ENCODE measurements around the gene RIMKLB.
A peak's percentile ranks its signal among the peaks of the same experiment; 100 is the strongest.

Gene RIMKLB

GRCh38 chr12:8697476-8698131 lies at the start of gene RIMKLB:
Gene RIMKLB, plus strand, starts transcription at chr12:8697991. Its CDS starts 15,876 bp downstream, at chr12:8713867.
- peak; percentile 90 for DNase-seq

- no peak for DNase-seq
Observed at GRCh38 chr12:8648576-8649205, 49.1 kb upstream of the RIMKLB start.

GRCh38 chr12:8655421-8655820 lies 42.4 kb upstream of the RIMKLB start:
- no peak for DNase-seq

GRCh38 chr12:8658346-8658745 lies 39.4 kb upstream of the RIMKLB start:
- DNase-seq: no peak

- DNase-seq: no peak
Observed at GRCh38 chr12:8661016-8661415, 36.8 kb upstream of the RIMKLB start.

- DNase-seq: no peak
Observed at GRCh38 chr12:8661751-8662150, 36.0 kb upstream of the RIMKLB start.

GRCh38 chr12:8662593-8662992 lies 35.2 kb upstream of the RIMKLB start, which contains the start of gene MFAP5:
Gene MFAP5, minus strand, starts transcription at chr12:8662826. Its CDS starts 722 bp downstream, at chr12:8662104.
- peak; percentile 56 for DNase-seq

GRCh38 chr12:8664228-8664913 lies 33.4 kb upstream of the RIMKLB start:
- peak; percentile 80 for DNase-seq

- no peak for DNase-seq
Observed at GRCh38 chr12:8665759-8666158, 32.0 kb upstream of the RIMKLB start.

- DNase-seq: no peak
Observed at GRCh38 chr12:8667270-8667669, 30.5 kb upstream of the RIMKLB start.

GRCh38 chr12:8668441-8668840 lies 29.4 kb upstream of the RIMKLB start:
- no peak for DNase-seq

- DNase-seq: no peak
Observed at GRCh38 chr12:8672381-8672780, 25.4 kb upstream of the RIMKLB start.

GRCh38 chr12:8675591-8676036 lies 22.2 kb upstream of the RIMKLB start:
- no peak for DNase-seq

- no peak for DNase-seq
Observed at GRCh38 chr12:8676651-8677050, 21.1 kb upstream of the RIMKLB start.

GRCh38 chr12:8677362-8677761 lies 20.4 kb upstream of the RIMKLB start:
- no peak for DNase-seq

GRCh38 chr12:8678661-8679111 lies 19.1 kb upstream of the RIMKLB start:
- no peak for DNase-seq

- no peak for DNase-seq
Observed at GRCh38 chr12:8680533-8680932, 17.3 kb upstream of the RIMKLB start.

- DNase-seq: no peak
Observed at GRCh38 chr12:8681129-8681884, 16.5 kb upstream of the RIMKLB start.

GRCh38 chr12:8685051-8685450 lies 12.7 kb upstream of the RIMKLB start:
- DNase-seq: no peak

- DNase-seq: peak; percentile 77
Observed at GRCh38 chr12:8687846-8688601, 9.8 kb upstream of the RIMKLB start.

- DNase-seq: no peak
Observed at GRCh38 chr12:8689681-8690080, 8.1 kb upstream of the RIMKLB start.

GRCh38 chr12:8692573-8692972 lies 5.2 kb upstream of the RIMKLB start:
- DNase-seq: peak; percentile 60
